Activated CD8-positive, alpha-beta memory T cell treated with anti-CD3 and anti-CD28 coated beads, Interleukin-2, amount 50 U/mL, for 24 hours (primary cell): ENCODE results near the gene EIF6.

ENCODE experiments used
- DNase-seq: peaks from one replicate; pipeline ENCODE4 v3.0.0-alpha.2; 2020; ENCODE audit errors: extremely low read depth

EIF6 gene

DNA sequence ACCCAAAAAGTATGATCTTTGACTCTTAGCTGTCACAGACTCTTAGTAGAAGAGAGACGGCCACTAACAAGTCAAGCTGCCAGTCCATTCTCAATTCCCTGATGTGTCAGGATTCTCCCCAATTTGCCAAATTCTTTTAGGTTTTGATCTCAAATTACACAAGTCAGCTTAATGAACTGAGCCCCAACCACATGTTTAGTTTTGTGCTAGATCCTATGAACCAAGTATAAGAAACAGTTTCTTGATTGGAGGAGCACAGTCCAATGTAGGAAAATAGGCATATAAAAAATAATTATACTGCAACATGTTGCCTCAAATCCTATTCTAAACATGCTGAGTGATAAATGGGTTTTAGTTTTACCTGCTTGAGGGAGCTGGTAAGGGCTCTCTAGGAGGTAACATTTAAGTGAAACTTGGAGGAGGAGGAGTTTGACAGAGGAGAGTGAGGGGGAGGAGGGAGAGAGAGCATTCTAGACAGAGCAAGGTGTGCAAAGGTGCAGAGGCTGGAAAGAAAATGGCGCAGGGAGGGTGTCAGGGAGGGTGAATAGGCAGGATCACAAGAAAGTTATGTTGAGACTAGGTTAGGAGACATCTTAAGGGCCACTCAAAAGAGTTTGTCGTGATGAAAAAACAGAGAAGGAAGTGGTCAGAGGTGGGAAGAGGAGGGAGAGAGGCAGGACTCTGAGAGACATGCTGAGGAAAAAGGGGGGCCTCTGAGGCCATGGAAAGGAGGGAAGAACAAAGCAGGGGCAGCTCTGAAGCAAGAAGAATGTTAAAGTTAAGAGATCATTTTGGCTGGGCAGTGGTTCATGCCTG is 30.5 kb upstream of the EIF6 start:
- DNase-seq: no peak

DNA sequence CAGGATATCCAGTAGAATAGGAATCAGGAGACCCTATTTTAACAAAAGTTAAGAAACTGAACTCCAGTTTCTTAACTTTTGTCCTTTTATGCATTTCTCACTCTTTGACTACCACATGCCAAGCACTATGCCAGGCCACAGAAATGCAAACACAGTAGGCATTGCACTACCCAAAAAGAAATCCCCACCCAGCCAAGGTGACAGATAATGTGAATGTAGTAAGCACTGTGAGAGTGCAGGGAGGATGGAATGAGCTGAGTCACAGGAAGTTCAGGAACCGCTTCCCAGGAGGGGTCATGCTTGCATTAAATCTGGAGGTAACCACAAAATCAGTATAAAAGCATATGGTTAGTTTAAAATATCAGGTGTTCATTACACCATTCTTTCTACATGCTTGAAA is 27.7 kb upstream of the EIF6 start:
- DNase-seq: no peak

DNA sequence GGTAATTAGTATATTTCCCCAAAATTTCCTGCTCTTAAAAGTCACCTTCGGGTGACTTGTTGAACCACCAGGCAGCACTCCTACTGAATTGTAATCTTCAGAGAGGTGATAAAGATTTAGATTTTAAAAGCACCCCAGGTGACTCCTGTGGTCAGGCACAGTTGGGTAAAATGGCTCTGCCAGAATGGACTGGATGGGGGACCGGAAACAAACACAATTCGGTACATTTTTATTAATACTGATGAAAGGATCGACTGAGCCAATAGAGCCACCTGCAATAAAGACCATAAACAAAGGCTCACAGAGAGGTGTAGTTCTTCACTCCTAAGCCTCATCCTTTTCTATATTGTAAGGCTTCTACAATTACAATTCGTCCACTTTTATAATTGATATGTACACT is 27.2 kb upstream of the EIF6 start:
- no peak for DNase-seq

DNA sequence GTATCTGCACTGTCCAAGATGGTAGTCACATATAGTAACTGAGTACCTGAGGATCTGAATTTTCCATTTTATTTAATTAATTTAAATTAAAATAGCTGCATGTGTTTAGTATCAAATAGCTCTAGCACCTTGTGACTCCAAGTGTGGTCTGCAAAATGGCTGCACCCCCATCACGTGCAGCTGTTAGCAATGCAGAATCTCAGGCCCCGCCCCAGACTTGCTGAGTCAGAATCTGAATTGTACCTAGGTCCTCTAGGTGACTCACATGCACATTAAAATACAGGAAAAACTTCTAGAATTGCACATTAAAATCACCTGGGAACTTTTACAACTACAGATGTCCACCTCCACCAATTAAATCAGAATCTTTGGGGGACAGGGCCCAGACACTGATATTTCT is 26.8 kb upstream of the EIF6 start:
- peak; percentile 43 for DNase-seq

DNA sequence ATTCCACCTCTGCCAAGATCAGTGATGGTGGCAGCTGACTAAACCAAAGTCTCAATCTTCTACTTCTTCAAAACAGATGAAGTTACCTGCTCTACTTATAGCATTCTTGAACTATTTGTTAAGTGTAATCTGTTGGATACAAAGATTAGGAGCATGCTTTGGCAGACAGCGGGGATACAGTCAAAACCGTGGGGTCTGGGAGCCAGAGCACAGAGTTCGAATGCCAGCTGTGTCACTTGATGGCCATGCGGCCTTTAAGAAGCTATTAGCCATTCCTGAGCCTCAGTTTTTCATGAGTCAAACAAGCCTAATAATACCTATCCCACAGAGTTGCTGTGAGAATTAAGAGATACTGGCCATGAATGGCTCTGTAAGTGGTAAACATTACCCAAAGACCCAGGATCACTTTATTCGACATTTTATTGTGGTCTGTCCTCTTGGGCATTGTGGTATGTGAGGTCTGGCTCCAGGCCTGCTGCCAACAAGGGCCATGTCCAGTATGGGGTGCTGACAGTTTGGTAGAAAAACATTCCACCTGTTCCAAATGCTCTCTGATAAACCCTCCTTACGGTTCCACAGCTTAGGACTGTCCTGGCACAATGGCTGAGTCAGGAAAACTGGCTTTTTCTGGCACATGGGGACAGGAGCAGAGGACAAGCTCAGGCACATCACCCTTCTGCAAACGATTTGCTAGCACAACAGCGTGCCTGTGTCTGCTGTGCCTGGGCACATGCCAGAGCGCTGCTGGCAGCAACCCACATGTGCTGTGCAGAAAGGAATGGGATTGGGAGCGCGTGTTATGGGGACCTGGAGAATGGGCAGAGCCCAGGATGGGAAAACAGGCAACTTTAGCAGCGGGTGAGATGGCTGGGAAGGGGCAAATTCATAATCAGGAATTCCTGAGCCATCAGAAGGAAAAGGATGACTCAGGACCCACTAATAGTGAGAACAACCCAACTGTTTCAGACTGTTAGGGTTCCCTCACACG is 23.4 kb upstream of the EIF6 start:
- DNase-seq: no peak

DNA sequence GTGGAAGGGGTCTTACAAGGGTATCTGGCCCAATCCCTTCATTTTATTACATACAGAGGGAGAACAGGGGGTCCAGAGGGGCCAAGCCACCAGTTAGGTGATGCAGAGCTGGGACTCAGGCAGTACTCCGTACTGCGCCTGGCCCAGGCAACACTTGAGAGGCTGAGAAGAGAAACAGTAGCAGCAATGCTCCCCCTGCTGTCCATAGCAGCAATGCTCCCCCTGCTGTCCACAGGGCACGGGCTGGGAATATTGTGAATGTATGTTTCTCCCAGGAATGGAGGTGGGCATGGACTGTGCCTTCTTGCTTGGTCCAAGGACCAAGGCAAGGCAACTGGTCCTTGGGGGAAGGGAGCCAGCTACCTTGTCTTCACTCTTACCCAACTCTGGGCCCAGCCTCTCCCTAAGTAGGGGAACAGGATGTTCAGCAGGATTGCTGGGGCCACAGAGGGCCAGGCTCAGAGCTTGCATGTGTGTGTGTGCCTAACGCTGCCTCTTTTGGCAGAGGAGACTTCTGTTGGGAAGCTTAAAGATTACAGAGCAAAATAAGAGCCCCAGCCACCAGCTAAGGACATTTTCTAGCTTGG is 22.5 kb upstream of the EIF6 start:
- DNase-seq: no peak

DNA sequence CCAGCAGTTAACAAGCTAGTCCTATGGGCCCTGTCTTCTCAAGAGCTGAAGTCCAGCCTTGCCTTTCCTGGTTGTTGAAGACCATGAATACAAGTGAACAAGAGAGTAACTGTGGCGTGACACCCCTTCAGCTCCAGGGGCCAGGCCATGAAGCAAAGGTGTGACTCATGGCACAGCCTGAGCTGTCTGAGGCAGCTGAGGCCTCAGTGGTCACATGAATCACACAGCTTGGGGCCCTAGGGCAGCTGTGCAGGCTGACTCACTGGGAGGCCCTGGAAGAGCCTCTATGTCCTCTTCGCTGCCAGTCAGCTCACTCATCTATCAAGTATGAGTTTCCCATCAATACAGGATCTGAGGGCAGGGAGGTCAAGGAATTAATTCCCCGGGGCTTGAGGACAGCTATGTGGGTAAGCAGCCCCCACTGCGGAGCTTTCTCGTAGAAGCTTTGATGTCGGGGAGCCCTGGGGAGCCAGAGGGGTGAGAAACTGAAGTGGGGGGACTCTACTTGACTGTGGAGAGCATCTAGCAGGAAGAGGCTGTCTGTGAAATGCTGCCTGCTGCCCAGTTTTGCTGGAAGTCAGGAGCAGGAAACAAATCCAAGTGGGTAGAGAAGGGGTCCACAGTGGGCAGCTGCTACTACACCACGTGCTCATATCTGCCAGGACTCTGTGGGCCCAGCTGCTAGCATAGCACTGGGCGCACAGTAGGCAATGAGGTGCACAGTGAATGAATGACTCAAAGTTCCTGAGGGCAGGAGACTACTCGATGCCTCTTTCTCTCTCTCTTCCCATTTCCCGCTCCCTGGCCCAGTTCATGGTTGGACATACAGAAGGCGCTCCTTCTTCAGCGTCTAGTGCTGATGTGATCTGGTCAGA is 21.3 kb upstream of the EIF6 start:
- DNase-seq: peak; percentile 69

DNA sequence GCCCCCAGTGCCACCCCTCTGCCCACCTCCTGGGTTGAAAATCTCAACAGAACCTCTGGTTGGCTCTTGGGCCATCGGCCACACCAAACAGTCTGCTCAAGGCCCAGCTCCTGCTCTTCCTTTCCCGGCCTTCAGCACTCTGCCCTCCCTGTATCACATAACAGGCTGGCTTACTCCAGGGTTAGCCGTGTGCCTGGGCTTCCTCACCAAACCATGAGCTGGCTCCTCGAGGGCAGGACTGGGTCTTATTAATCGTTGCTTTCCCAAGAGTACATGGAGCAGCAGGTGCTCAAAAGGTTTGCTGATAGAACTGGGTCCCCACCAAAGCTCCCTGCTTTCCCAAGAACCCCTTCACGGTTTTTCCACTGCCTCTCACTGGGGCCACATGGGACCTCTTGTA is 20.4 kb upstream of the EIF6 start:
- DNase-seq: no peak

DNA sequence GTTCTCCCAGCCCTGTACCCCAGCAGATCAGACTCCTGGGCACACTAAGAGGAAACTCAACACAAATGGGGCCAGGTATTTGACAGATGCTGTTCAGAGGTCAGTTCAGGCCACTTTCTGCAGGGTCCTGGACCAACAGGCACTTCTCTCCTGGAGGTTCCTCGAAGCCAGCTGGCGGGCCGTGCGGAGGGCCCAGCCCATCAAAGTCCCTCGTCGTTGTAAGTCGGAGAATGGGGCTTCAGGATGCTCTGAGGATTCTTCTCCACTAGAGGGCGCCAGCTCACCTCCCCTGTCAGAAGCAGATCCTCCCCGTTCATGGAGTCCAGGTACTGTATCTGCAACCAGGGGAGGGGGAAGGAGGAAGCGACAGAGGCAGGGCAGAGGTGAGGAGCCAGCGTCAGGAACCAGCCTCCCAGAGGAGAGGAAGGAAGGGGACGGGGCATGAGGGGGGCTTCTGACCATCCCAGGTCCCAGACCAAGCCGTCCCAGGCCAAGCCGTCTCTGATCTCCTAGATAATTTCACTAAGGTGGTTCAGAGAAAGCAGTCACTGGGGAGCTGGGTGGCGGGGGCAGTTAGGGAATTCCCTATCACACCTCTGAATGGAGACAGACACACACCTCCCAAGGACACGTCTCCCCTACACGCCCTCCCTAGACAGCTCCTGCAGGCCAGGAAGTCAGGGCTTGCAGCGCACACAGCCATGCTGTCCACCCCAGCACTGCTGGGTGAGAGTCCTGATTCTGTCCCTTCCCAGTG is 19.3 kb upstream of the EIF6 start:
- DNase-seq: peak; percentile 75

DNA sequence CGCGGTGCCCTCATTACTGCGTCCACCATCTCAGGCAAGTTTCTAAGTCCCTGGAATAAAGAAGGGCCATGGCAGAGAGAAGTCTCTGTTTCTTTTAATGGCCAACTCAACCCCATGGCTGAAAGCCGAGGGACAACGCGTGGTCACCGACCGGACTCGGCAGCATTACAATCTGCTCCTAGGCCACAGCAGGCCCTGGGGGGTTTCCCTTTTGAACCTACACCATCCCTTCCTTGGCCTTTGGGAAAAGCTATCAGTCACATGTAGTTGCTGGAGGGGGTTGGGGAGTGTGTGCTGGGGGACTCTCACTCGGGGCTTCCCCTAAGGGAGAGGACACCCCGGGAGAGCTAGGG is 18.8 kb upstream of the EIF6 start:
- no peak for DNase-seq

DNA sequence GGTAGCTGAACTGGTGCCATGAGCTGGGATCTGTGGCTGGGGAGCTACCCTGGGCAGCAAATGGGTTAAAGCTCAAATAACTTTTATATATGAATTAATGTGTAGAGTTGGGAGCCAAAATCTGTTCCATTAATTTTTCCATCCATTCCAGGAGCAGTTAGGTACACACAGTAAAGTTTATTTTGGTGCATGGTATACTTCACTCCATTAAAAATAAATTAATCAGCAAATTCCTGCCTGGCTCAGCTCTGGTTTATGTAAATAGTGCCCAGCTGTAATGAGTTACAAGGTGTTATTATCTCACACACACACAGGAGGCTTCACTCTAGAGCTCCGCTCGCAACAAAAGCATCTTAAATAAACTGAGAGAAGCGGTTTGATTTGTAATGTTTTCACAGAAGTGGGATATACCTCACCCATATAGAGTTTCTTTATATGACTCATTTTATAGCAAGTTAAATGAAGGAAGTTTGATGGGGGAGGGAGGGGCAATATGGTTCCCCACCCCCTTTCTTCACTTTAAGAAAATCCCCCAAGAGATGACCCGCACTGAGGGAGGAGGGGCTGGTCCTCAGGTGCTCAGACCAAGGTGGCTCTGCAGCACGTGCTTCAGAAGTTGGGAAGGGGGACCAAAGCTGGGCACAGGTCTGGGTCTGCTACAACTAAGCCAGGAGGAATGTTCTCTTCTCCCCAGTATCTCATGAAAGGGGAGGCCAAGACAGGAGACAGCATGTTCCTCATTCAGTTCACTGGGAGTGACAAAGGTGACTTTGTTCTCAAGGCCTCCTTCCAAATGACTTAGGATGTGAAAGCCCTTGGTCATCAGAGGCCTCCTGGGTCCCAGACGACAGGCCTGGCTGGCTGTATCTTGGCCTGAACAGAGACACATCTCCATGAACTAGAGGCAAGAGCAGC is 18.1 kb upstream of the EIF6 start:
- no peak for DNase-seq

DNA sequence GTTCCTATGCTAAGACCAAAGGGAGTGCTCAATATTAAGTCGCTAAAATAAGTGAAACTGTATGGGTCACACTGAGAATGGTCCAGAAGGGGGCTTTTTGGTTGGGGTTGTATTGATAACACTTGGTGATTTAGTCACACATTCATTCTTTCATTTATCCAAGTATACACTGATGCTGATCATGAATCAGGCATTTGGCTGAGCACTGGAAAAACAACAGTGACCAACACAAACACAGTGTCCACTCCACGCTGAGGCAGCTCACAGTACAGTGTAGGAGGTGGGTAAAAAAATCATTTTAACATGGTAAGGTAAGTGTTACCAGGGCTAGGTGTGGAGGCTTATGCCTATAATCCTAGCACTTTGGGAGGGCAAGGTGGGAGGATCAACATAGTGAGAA is 16.9 kb upstream of the EIF6 start:
- DNase-seq: no peak

DNA sequence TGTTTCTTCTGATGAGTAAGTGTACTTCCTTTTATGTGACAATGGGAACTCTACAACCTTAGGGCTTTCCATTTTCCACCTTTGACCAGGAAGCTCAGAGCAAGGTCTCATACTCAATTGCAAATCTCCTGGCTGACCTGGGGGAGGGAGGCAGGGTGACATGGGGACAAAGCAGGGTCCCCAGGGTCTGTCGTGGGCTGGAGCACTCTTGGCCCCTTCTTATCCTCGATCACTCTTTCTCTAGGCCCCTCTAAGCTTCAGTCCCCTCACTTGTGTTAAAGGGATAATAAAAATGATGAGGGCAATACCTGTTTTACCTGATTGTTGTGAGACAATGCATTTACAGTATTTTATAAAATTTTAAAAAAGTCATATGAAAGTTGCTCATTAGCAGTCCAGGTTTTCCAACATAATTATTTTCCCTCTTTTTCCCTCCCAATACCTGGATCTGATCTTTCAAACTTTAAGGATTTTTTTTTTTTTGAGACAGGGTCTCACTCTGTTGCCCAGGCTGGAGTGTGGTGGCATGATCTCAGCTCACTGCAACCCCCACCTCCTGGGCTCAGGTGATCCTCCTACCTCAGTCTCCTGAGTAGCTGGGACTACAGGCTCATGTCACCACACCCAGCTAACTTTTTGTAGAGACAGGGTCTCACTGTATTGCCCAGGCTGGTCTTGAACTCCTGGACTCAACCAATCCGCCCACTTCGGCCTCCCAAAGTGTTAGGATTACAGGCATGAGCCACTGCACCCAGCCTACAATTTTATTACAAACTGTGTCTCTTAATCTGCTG is 16.1 kb upstream of the EIF6 start:
- DNase-seq: no peak

DNA sequence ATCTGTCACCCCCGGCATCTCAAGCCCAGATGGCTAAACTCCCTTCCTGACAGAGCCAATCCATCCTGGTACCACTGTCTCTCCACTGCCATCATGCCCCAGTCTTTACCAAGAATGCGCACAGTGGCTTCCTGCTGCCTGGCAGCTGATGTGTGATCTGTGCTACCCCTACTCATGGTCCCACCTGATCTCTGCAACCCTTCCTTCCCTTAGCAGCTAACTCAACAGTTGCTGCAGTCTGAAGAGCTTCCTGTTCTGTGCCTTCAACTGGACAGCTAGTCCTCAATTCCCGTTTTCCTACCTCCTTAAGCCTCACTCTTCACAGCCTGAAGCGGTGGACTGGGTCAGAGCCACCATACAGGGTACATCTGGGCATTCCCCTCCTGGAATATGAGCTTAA is 15.2 kb upstream of the EIF6 start:
- no peak for DNase-seq

DNA sequence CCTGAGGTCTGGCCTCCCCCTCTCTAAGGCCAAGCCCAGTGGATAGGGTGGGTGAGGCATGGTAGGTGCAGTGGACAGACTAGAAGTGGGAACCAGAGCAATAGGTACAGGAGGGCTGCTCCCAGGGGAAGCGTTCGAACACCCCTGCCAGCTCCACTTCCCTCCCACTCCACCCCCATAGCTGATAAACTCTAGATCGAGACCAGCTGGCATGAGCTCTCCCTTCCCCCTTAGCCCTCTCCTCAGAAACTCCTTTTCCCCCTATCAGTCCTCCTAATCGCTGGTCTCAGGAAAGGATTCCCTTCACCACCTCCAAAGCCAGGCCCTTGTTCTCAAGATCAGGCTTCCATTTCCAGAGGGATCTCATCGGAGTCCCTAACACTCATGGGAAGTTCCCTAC is 13.7 kb upstream of the EIF6 start:
- DNase-seq: no peak

DNA sequence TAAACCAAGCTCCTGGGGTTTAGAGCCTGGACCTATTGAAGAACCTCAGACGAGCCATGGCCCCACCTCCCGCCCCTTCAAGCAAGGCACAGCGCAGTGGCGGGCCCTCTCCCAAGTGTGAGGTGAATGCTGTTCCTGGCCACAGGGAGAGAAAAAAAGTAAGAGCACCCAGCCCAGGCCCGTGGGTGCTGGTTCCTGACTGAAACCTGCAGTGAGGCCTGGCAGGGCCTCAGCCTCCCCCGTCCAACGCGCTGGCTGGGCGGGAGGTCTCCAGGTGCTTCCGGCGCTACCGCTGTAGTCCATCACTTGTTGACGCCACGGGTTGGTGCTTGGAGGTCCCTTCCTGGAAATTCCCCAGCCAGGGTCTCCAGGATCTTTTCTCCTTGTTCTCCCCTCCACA is 13.2 kb upstream of the EIF6 start:
- DNase-seq: no peak

DNA sequence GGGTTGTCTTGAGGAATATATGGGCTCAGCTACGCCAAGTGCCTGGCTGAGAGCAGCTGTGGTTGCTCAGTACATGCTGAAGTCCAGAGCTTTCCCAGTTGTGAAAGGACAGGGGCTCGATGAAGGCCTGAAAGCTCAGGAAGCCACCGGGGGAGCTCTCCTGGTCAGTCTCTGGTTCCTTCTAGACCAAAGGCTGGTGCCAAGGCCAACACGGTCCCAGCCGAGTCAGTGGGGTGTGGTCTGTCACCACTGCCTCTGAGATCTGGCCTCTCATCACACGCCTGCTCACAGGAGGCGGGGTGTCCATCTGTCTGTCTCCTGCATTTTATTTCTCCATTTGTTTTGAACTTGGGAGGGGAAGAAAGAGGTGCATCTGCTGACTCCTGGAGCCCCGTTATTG is 12.6 kb upstream of the EIF6 start:
- DNase-seq: no peak

DNA sequence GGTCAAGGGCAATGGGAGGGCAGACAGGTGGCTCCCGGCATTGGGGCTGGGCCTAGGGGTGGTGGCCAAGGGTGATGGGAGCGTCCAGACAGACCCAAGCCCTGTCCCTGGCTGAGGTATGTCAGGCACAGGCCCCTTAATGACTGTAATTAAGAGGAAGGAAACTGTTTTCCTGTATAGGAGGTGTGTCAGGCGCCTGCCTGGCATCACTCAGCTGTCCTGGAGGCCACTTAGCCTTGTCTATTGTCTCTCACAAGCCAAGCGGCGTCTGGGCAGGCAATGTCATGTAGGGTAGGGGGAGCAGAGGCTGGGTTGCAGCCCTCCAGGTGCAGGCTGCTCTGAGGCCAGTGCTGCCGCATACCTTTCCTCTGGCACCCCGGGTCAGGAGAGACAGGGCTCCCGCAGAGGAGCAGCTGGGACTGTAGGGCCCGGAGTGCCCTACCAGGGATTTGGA is 11.6 kb upstream of the EIF6 start:
- DNase-seq: no peak

DNA sequence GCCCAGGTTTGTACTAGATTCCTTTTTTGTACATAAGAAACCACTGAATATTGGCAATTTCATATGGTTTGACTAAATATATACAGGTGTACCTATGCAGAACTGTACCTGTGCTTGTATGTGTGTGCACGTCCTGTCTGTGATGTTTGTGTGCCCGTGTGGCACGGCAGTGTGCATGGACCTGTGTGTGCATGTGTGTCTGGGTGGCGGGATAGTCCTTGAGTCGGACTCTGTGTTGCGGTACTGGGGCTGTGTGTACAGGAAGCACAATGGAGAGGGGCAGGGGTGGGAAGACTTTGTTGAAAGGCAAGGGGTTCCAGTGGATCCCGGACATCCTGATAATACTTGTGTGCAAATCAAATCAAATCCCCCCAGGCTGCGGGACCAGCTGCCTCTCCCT is 11.1 kb upstream of the EIF6 start:
- no peak for DNase-seq
